SK-N-SH (cell line): ENCODE data around the gene TMA7. TPM values are rescaled to one million over a fixed set of nuclear protein-coding genes. Genes with fewer than 3 reads are reported as not detected.

Source experiments
- CTCF ChIA-PET: fragments of 300-600, 350-600 bp; formaldehyde crosslinking; extraction: SDS; loops from one replicate; lab custom pipeline; 2021; lab: Yijun Ruan, JAX
- POLR2A ChIA-PET: fragments of 350-600 bp; sonication (Branson Sonifier 250); formaldehyde crosslinking; extraction: SDS; loops from one replicate; lab custom pipeline; 2020; ENCODE audit warnings: antibody characterized with exemption, inconsistent platforms; lab: Yijun Ruan, JAX
- DNase-seq: peaks from one replicate; pipeline ENCODE4 v3.0.0; 2012
- H2AFZ ChIP-seq: fragments of 200-600 bp; sonication (generic); 2 replicates; pipeline ENCODE4 v1.8.1; 2016; ENCODE audit warnings: antibody characterized with exemption, mild to moderate bottlenecking, low read depth
- H3F3A ChIP-seq: fragments of 200-600 bp; sonication (generic); replicated peaks from 2 replicates; pipeline ENCODE3; 2016; ENCODE audit warnings: antibody characterized with exemption, mild to moderate bottlenecking; ENCODE audit not compliant: insufficient read depth
- H3K27ac ChIP-seq, 2 experiments: fragments of 200-500 bp in 1 of 2; fragments of 200-600 bp in 1 of 2; sonication (Bioruptor generic) in 1 of 2; sonication (generic), shearing (Covaris generic) in 1 of 2; 2 replicates each; pipeline versions ENCODE4 v1.5.1 to v1.6.1; 2014 to 2016; ENCODE audit warnings: low read depth in 2 of 2, inconsistent platforms in 1 of 2, low read length in 1 of 2, mild to moderate bottlenecking in 1 of 2, mixed read lengths in 1 of 2
- H3K27me3 ChIP-seq: fragments of 200-600 bp; sonication (generic), shearing (Covaris generic); 2 replicates; pipeline ENCODE4 v1.6.1; 2016; ENCODE audit warnings: mixed run types; ENCODE audit not compliant: insufficient read depth
- H3K36me3 ChIP-seq, 2 experiments: fragments of 200-500 bp in 1 of 2; fragments of 200-600 bp in 1 of 2; sonication (Bioruptor generic) in 1 of 2; sonication (generic) in 1 of 2; replicated peaks in 1 of 2; 2 replicates each; pipeline versions ENCODE3 to v1.5.1; 2014 to 2016; ENCODE audit warnings: low read length in 1 of 2, mild to moderate bottlenecking in 1 of 2; ENCODE audit not compliant: insufficient read depth in 2 of 2, control insufficient read depth in 1 of 2
- H3K4me1 ChIP-seq, 2 experiments: fragments of 200-500 bp in 1 of 2; fragments of 200-600 bp in 1 of 2; sonication (Bioruptor generic) in 1 of 2; sonication (generic), shearing (Covaris generic) in 1 of 2; 2 replicates each; pipeline versions ENCODE4 v1.5.1 to v1.6.1; 2014 to 2016; ENCODE audit warnings: low read depth in 1 of 2, low read length in 1 of 2, mixed run types in 1 of 2; ENCODE audit not compliant: insufficient read depth in 2 of 2, control insufficient read depth in 1 of 2
- H3K4me2 ChIP-seq: fragments of 200-600 bp; sonication (generic), shearing (Covaris generic); 2 replicates; pipeline ENCODE4 v1.6.1; 2017; ENCODE audit warnings: mixed run types
- H3K4me3 ChIP-seq, 2 experiments: fragments of 200-500 bp in 1 of 2; fragments of 200-600 bp in 1 of 2; sonication (Bioruptor generic) in 1 of 2; sonication (generic), shearing (Covaris generic) in 1 of 2; 2 replicates each; pipeline versions ENCODE4 v1.5.1 to v1.8.1; 2014 to 2016; ENCODE audit warnings: low read depth in 2 of 2, inconsistent platforms in 1 of 2, low read length in 1 of 2, mild to moderate bottlenecking in 1 of 2, mixed read lengths in 1 of 2, moderate library complexity in 1 of 2
- H3K79me2 ChIP-seq: fragments of 200-600 bp; sonication (generic); 2 replicates; pipeline ENCODE4 v1.8.1; 2017; ENCODE audit warnings: mild to moderate bottlenecking; ENCODE audit not compliant: insufficient read depth
- H3K9ac ChIP-seq: fragments of 200-600 bp; sonication (generic); 2 replicates; pipeline ENCODE4 v1.6.1; 2017; ENCODE audit warnings: mixed run types
- H3K9me2 ChIP-seq: fragments of 200-600 bp; sonication (generic); 2 replicates; pipeline ENCODE4 v1.6.1; 2017; ENCODE audit warnings: mixed run types
- H3K9me3 ChIP-seq: fragments of 200-600 bp; sonication (generic); 2 replicates; pipeline ENCODE4 v1.6.1; 2017; ENCODE audit warnings: mixed run types, mild to moderate bottlenecking, moderate library complexity
- H4K20me1 ChIP-seq: fragments of 200-600 bp; sonication (generic); 2 replicates; pipeline ENCODE4 v1.6.1; 2017; ENCODE audit warnings: mild to moderate bottlenecking, mixed run types; ENCODE audit not compliant: insufficient read depth
- FOSL2 ChIP-seq: IDR thresholded peaks from 2 replicates; pipeline ENCODE4 v1.4.0; 2012; ENCODE audit warnings: low read depth, mild to moderate bottlenecking, moderate library complexity, borderline replicate concordance
- FOXM1 ChIP-seq: IDR thresholded peaks from 2 replicates; pipeline ENCODE4 v1.4.0; 2012; ENCODE audit warnings: low read depth, mild to moderate bottlenecking
- JUND ChIP-seq: IDR thresholded peaks from 2 replicates; pipeline ENCODE4 v1.4.0; 2012
- MAX ChIP-seq: IDR thresholded peaks from 2 replicates; pipeline ENCODE4 v1.4.0; 2012; ENCODE audit warnings: low read depth
- MEF2A ChIP-seq: IDR thresholded peaks from 2 replicates; pipeline ENCODE4 v1.4.0; 2012; ENCODE audit warnings: low read depth, borderline replicate concordance
- NFIC ChIP-seq: IDR thresholded peaks from 2 replicates; pipeline ENCODE4 v1.4.0; 2012; ENCODE audit warnings: borderline replicate concordance
- TAF1 ChIP-seq: IDR thresholded peaks from 2 replicates; pipeline ENCODE4 v1.6.1; 2012; ENCODE audit warnings: low read depth, mild to moderate bottlenecking, low read length, moderate library complexity, borderline replicate concordance
- TCF12 ChIP-seq: IDR thresholded peaks from 2 replicates; pipeline ENCODE4 v1.4.0; 2012
- TEAD4 ChIP-seq: IDR thresholded peaks from 2 replicates; pipeline ENCODE4 v1.4.0; 2012; ENCODE audit warnings: mild to moderate bottlenecking, borderline replicate concordance; ENCODE audit not compliant: insufficient read depth
- USF2 ChIP-seq: fragments of 150-350 bp; IDR thresholded peaks from 2 replicates; pipeline ENCODE4 v1.6.1; 2017; ENCODE audit warnings: antibody characterized with exemption, low read length, low read depth, borderline replicate concordance
- YY1 ChIP-seq: IDR thresholded peaks from 2 replicates; pipeline ENCODE4 v1.4.0; 2012; ENCODE audit warnings: low read depth, mild to moderate bottlenecking
- ZBTB33 ChIP-seq: IDR thresholded peaks from 2 replicates; pipeline ENCODE4 v1.4.0; 2012; ENCODE audit warnings: low read depth, borderline replicate concordance
- WGBS: methylation state at CpG from one replicate; pipeline ENCODE4 v1.1.6; 2017; ENCODE audit warnings: low lambda C conversion rate; 5-methylcytosine and 5-hydroxymethylcytosine counted together
- polyA plus RNA-seq, 3 experiments: library from polyadenylated mRNA; depleted of rRNA; stranded (reverse); fragments of >200 nt; gene quantifications; 2 replicates each; pipeline ENCODE4 v1.2.3, GENCODE V29; 2012
- TF ChIP-seq, protein P1 (sequence below): IDR thresholded peaks from 2 replicates; pipeline ENCODE4 v1.4.0; 2012; ENCODE audit warnings: low read depth, borderline replicate concordance
- TF ChIP-seq, protein P2 (sequence below): IDR thresholded peaks from 2 replicates; pipeline ENCODE4; 2012
- TF ChIP-seq, protein P3 (sequence below): IDR thresholded peaks from 2 replicates; pipeline ENCODE4 v1.6.1; 2012; ENCODE audit warnings: mild to moderate bottlenecking, low read depth, low read length, moderate library complexity
- TF ChIP-seq, protein P4 (sequence below): fragments of 150-350 bp; IDR thresholded peaks from 2 replicates; pipeline ENCODE4 v1.6.1; 2016; ENCODE audit warnings: mild to moderate bottlenecking, low read depth, low read length

The TMA7 gene
- polyA plus RNA-seq, 1 of the 3 experiments (the other 2 are of a cell fraction) = 438 TPM

DNA sequence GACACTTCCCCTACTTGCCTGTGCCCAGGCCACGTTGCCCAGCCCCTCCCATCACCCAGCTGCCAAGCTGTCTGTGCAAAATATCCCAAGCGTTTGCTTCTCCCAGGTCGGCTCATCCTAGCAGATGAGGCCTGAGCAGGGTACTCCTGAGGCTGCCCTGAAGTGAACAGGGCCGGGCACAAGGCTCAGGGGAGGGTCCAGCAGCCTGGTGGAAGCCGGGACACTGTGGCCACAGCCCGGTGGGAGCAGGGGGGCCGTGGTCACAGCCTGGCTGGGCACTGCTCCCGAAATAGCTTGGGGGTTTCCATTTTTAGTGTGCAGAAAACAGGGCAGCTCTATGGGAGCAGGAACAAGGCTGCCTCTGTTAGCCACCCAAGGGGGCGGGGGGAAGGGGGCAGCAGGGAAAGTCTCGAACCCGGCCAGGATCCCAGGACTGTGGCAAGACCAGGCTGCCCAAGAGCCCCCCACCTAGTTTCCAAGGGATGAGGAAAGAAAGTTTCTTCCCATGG, 13.6 kb upstream of the TMA7 start:
- no peaks in the 10 kb centered on the region for H3K9me3 ChIP-seq
- H3K4me2 ChIP-seq = peak overlapping the region; percentile 33; the same call in 1 of the 2 replicates
- no peak overlapping the region for H3K4me3 ChIP-seq
- POLR2A ChIA-PET = no interaction called here
- H3K36me3 ChIP-seq = no peaks in the 10 kb centered on the region
- peak; percentile 37 for DNase-seq
- no peaks in the 10 kb centered on the region for H3K27me3 ChIP-seq
- H2AFZ ChIP-seq = no peak overlapping the region
- TF ChIP-seq FOXM1 (no peak), YY1 (no peak), USF2 (no peak), TAF1 (no peak)
- TF ChIP-seq, protein P1, sequence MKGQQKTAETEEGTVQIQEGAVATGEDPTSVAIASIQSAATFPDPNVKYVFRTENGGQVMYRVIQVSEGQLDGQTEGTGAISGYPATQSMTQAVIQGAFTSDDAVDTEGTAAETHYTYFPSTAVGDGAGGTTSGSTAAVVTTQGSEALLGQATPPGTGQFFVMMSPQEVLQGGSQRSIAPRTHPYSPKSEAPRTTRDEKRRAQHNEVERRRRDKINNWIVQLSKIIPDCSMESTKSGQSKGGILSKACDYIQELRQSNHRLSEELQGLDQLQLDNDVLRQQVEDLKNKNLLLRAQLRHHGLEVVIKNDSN = no peak
- TF ChIP-seq, protein P2, sequence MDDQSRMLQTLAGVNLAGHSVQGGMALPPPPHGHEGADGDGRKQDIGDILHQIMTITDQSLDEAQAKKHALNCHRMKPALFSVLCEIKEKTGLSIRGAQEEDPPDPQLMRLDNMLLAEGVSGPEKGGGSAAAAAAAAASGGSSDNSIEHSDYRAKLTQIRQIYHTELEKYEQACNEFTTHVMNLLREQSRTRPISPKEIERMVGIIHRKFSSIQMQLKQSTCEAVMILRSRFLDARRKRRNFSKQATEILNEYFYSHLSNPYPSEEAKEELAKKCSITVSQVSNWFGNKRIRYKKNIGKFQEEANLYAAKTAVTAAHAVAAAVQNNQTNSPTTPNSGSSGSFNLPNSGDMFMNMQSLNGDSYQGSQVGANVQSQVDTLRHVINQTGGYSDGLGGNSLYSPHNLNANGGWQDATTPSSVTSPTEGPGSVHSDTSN = no peak
- H4K20me1 ChIP-seq = no peaks in the 10 kb centered on the region
- no peaks in the 10 kb centered on the region for H3K9me2 ChIP-seq
- H3F3A ChIP-seq = no peaks in the 10 kb centered on the region
- peaks cover 7 to 57% of the 10 kb centered on the region in 2 experiments; a peak in 2 of 4 replicates for H3K4me1 ChIP-seq
- H3K79me2 ChIP-seq = peaks cover 56% of the 10 kb centered on the region
- CTCF ChIA-PET = interaction anchor here (1.1 to 14.1 kb wide), 4 partner anchors 8 to 232 kb away, joined by 4 to 399 read pairs (median 81); no protein-coding TSS in a partner anchor
- H3K9ac ChIP-seq = no peak overlapping the region
- WGBS = 50% methylated on average over 1 of the region's 11 CpGs
- peak overlapping the region in 1 of 2 experiments; percentile 23; a peak in 1 of 4 replicates for H3K27ac ChIP-seq

DNA sequence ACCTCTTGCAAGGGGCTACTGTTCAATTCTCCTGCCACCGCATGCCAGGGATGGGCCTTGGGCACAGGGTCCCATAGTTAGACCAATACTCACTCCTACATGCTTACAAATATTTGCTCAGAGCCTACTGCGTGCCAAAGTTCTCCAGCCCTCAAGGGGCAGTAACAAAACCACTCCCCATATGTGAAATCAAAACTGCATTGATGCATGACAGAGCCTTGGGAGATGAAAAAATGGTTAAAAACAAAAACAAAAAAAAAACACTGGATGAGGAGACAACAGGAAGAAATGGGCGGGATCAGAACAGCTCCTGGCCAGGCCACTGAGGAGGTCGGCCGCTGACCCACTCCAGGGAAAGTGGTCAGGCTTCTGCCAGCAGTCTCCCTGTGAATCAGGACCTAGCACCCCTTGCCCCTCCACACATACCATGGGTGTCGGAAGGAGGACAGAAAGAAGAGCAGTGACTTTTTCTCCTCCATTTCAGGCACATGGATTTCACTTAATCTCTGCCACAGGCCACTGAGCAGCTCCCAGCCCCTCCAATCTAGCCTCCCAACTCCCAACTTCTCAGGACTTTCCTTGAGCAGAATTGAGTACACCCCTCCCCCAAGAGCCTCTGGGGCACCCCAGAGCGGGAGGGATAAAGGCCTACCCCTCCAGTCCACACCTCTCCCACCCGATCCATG, 13.0 kb upstream of the TMA7 start:
- no peak for DNase-seq
- H3K79me2 ChIP-seq = peaks cover 56% of the 10 kb centered on the region
- H3K4me1 ChIP-seq = peaks cover 7 to 51% of the 10 kb centered on the region in 2 experiments; a peak in 2 of 4 replicates
- no peak overlapping the region; a peak in 1 of 4 replicates for H3K27ac ChIP-seq
- no peaks in the 10 kb centered on the region for H3K9me2 ChIP-seq
- peaks cover 0 to 3% of the 10 kb centered on the region in 2 experiments for H3K36me3 ChIP-seq
- no peaks in the 10 kb centered on the region for H3F3A ChIP-seq
- H3K4me3 ChIP-seq = peak overlapping the region in 1 of 2 experiments; percentile 79; a peak in 1 of 4 replicates
- peak overlapping the region; percentile 99 for H3K4me2 ChIP-seq
- H3K9ac ChIP-seq = no peak overlapping the region
- WGBS = 81% methylated on average over 7 of the region's 8 CpGs
- ChIA-PET CTCF (interaction anchor here (13.2 to 14.1 kb wide), 2 partner anchors 8 to 21 kb away, joined by 156 to 399 read pairs; no protein-coding TSS in a partner anchor), POLR2A (no interaction called here)
- H4K20me1 ChIP-seq = no peaks in the 10 kb centered on the region
- H2AFZ ChIP-seq = no peak overlapping the region
- no peaks in the 10 kb centered on the region for H3K9me3 ChIP-seq
- no peaks in the 10 kb centered on the region for H3K27me3 ChIP-seq
- no peak for TF ChIP-seq TCF12
- TF ChIP-seq JUND = no peak
- TF ChIP-seq ZBTB33 = no peak
- TF ChIP-seq, protein P3, sequence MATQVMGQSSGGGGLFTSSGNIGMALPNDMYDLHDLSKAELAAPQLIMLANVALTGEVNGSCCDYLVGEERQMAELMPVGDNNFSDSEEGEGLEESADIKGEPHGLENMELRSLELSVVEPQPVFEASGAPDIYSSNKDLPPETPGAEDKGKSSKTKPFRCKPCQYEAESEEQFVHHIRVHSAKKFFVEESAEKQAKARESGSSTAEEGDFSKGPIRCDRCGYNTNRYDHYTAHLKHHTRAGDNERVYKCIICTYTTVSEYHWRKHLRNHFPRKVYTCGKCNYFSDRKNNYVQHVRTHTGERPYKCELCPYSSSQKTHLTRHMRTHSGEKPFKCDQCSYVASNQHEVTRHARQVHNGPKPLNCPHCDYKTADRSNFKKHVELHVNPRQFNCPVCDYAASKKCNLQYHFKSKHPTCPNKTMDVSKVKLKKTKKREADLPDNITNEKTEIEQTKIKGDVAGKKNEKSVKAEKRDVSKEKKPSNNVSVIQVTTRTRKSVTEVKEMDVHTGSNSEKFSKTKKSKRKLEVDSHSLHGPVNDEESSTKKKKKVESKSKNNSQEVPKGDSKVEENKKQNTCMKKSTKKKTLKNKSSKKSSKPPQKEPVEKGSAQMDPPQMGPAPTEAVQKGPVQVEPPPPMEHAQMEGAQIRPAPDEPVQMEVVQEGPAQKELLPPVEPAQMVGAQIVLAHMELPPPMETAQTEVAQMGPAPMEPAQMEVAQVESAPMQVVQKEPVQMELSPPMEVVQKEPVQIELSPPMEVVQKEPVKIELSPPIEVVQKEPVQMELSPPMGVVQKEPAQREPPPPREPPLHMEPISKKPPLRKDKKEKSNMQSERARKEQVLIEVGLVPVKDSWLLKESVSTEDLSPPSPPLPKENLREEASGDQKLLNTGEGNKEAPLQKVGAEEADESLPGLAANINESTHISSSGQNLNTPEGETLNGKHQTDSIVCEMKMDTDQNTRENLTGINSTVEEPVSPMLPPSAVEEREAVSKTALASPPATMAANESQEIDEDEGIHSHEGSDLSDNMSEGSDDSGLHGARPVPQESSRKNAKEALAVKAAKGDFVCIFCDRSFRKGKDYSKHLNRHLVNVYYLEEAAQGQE = no peak
- no peak for TF ChIP-seq MAX
- TF ChIP-seq, protein P4, sequence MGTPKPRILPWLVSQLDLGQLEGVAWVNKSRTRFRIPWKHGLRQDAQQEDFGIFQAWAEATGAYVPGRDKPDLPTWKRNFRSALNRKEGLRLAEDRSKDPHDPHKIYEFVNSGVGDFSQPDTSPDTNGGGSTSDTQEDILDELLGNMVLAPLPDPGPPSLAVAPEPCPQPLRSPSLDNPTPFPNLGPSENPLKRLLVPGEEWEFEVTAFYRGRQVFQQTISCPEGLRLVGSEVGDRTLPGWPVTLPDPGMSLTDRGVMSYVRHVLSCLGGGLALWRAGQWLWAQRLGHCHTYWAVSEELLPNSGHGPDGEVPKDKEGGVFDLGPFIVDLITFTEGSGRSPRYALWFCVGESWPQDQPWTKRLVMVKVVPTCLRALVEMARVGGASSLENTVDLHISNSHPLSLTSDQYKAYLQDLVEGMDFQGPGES = no peak
- TF ChIP-seq TEAD4 = no peak
- no peak for TF ChIP-seq MEF2A
- TF ChIP-seq FOSL2 = no peak
- no peak for TF ChIP-seq NFIC
